Calu3 (cell line): Measurements from ENCODE around the gene NREP. TPM values are rescaled to one million over a fixed set of nuclear protein-coding genes. Genes with fewer than 3 reads are reported as not detected.
"Not testable (repeated sequence)": the region's sequence is repeated elsewhere in the genome, so short reads cannot be mapped to it uniquely, and the experiment has no call there.

Experiments
- BruUV-seq: library from RNA; stranded (reverse); fragments of 400-500 nt; replicated peaks from 2 replicates; lab custom pipeline; 2021; lab: Mats Ljungman, UMichigan
- CTCF ChIA-PET: fragments of 300-600 bp; sonication (Branson Sonifier 250); formaldehyde crosslinking; loops from one replicate; lab custom pipeline; 2022; ENCODE audit warnings: antibody characterized with exemption; lab: Charles Lee
- DNase-seq: peaks from one replicate; pipeline ENCODE4 v3.0.0; 2022
- H3K27ac Mint-ChIP-seq: one replicate; pipeline ENCODE4 v1.8.0; 2022; ENCODE audit warnings: mixed read lengths; ENCODE audit not compliant: unreplicated experiment
- H3K27me3 Mint-ChIP-seq: one replicate; pipeline ENCODE4 v1.8.0; 2022; ENCODE audit warnings: mixed read lengths; ENCODE audit not compliant: unreplicated experiment
- H3K36me3 Mint-ChIP-seq: one replicate; pipeline ENCODE4 v1.8.0; 2022; ENCODE audit warnings: mild to moderate bottlenecking, moderate library complexity, mixed read lengths; ENCODE audit not compliant: insufficient read depth, unreplicated experiment
- H3K4me1 Mint-ChIP-seq: one replicate; pipeline ENCODE4 v1.8.0; 2022; ENCODE audit warnings: mild to moderate bottlenecking, low read depth, mixed read lengths; ENCODE audit not compliant: unreplicated experiment
- H3K4me3 Mint-ChIP-seq: one replicate; pipeline ENCODE4 v1.8.0; 2022; ENCODE audit warnings: mild to moderate bottlenecking, low read depth, moderate library complexity, mixed read lengths; ENCODE audit not compliant: unreplicated experiment
- H3K9me3 Mint-ChIP-seq: one replicate; pipeline ENCODE4 v1.8.0; 2022; ENCODE audit warnings: low read depth, mixed read lengths; ENCODE audit not compliant: unreplicated experiment
- CTCF ChIP-seq: fragments of 200-600 bp; IDR thresholded peaks from one replicate; pipeline ENCODE4 v1.8.0; 2022; ENCODE audit warnings: antibody characterized with exemption; ENCODE audit not compliant: unreplicated experiment
- intact Hi-C: fragments of 100-400 bp; cut with micrococcal nuclease; formaldehyde crosslinking; loops from one replicate; pipeline ENCODE4 v1.10.0; 2022; ENCODE audit not compliant: unreplicated experiment
- total RNA-seq: library from RNA; stranded (reverse); gene quantifications from 2 replicates; pipeline ENCODE4 v1.2.3, GENCODE V29; 2022

NREP gene
- total RNA-seq, 1 experiment from 2014 or later = 24.6 TPM

GRCh38 chr5:111719773-111720172, 37.2 kb downstream of the NREP start:
- intact Hi-C loops = no loop called here

GRCh38 chr5:111716789-111717188, 40.2 kb downstream of the NREP start:
- H3K27ac Mint-ChIP-seq, H3K9me3 Mint-ChIP-seq, BruUV-seq, H3K4me1 Mint-ChIP-seq, H3K36me3 Mint-ChIP-seq, DNase-seq, intact Hi-C loops, H3K27me3 Mint-ChIP-seq, CTCF ChIA-PET, H3K4me3 Mint-ChIP-seq: not testable (repeated sequence)

More at GRCh38 chr5:111719773-111720172, 37.2 kb downstream of the NREP start:
- Mint-ChIP-seq H3K36me3 (no peaks in the 10 kb centered on the region), H3K27me3 (no peaks in the 10 kb centered on the region), H3K27ac (no peak overlapping the region), H3K4me1 (no peaks in the 10 kb centered on the region), H3K9me3 (peaks cover 4% of the 10 kb centered on the region), H3K4me3 (no peak overlapping the region)
- no peak for DNase-seq
- TF ChIP-seq CTCF = no peak
- no TSS peak for BruUV-seq
- CTCF ChIA-PET = no interaction called here

- intact Hi-C loops = no loop called here
- peak; percentile 15 for DNase-seq
- no peak overlapping the region for H3K27ac Mint-ChIP-seq
- no peaks in the 10 kb centered on the region for H3K9me3 Mint-ChIP-seq
- CTCF ChIA-PET = no interaction called here
- no peaks in the 10 kb centered on the region for H3K36me3 Mint-ChIP-seq
- H3K4me3 Mint-ChIP-seq = no peak overlapping the region
- TF ChIP-seq CTCF = no peak
- peaks cover 18% of the 10 kb centered on the region for H3K4me1 Mint-ChIP-seq
- H3K27me3 Mint-ChIP-seq = no peaks in the 10 kb centered on the region
- no TSS peak for BruUV-seq
These were observed 49.3 kb downstream of the NREP start for GRCh38 chr5:111707630-111708164.

GRCh38 chr5:111706345-111706744, 50.6 kb downstream of the NREP start:
- intact Hi-C loops = no loop called here
- H3K27ac Mint-ChIP-seq = peak overlapping the region; percentile 7
- BruUV-seq = no TSS peak
- peaks cover 18% of the 10 kb centered on the region for H3K4me1 Mint-ChIP-seq
- no peaks in the 10 kb centered on the region for H3K36me3 Mint-ChIP-seq
- H3K27me3 Mint-ChIP-seq = no peaks in the 10 kb centered on the region
- no peak for DNase-seq
- H3K4me3 Mint-ChIP-seq = no peak overlapping the region
- CTCF ChIA-PET = no interaction called here
- no peak for TF ChIP-seq CTCF
- H3K9me3 Mint-ChIP-seq = no peaks in the 10 kb centered on the region

- no peak for DNase-seq
- Mint-ChIP-seq H3K27ac (no peak overlapping the region), H3K9me3 (no peaks in the 10 kb centered on the region), H3K4me1 (peaks cover 27% of the 10 kb centered on the region), H3K27me3 (no peaks in the 10 kb centered on the region), H3K36me3 (no peaks in the 10 kb centered on the region), H3K4me3 (no peak overlapping the region)
- no TSS peak for BruUV-seq
- CTCF ChIA-PET = no interaction called here
- TF ChIP-seq CTCF = no peak
- intact Hi-C loops = loop anchor here (5.0 kb wide), 1 partner anchor 53 kb away; the partner anchor contains the start of gene NREP
These were observed 52.4 kb downstream of the NREP start for GRCh38 chr5:111704452-111705085.
